ENCODE data around the gene MATN4. TPM values are rescaled to one million over a fixed set of nuclear protein-coding genes. Genes with fewer than 3 reads are reported as not detected.

The MATN4 gene
- total and polyA plus RNA-seq, 2 of the 13 experiments (the other 11 are each of a cell fraction or from before 2014, with no cell fraction given): not detected

DNA sequence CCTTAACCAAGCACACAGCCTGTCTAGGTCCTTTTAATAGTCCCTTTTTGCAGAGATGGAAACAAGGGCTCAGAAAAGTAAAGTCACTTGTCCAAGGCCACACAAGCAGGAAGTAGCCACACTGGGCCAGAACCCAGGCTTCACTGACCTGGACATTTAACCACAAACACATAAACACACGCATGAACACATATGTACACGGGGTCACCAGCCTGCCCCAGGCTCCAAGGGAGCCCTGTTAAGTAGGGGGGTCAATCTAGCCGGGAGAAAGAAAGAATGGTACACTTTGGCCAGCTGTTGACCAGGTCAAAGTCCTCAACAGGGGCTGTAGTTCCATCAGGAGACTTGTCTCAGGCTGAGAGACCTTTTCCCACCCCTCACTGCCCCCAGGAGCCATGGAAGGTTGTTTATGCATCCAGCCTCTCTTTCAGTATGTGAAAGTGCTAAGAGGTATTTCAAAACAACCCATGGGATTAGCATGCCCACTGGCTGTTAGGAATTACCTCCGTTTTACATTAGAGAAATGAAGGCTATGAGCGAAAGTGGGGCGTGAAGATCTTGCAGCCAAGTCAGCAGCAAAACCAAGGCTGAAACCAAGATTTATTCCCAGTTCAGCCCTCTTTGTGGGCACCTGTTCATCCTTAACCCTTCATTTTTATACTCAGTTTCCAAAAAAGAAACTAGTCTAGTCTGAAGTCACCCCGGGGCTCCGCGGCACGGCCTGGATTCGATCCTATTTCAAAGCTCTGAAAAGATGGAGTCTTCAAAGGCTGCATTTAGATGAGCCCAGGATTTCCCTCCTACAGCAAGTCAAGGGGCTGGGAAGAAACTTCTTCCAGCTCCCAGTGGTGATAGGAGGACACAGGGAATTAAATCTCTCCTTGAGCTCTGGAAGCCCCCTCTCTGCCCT is 30.3 kb upstream of the MATN4 start (continued):
- TF ChIP-seq RXRB (CRISPR knock-in tag; IDR thresholded peaks at IDR 0.05; ENCODE audit: borderline replicate concordance) (peak; percentile 83), KDM1A (CRISPR knock-in tag; IDR thresholded peaks at IDR 0.05) (no peak), ZNF644 (CRISPR knock-in tag; IDR thresholded peaks at IDR 0.05; ENCODE audit: low read depth) (peak; percentile 49; the same call in 1 of the 2 replicates), SOX6 (IDR thresholded peaks at IDR 0.05) (no peak), SOX6 (CRISPR knock-in tag; IDR thresholded peaks at IDR 0.05) (peak; percentile 55; the same call in 1 of the 2 replicates), ZSCAN29 (CRISPR knock-in tag; conservative IDR thresholded peaks at IDR 0.05) (peak; percentile 18; the same call in 1 of the 2 replicates), KLF6 (CRISPR knock-in tag; IDR thresholded peaks at IDR 0.05) (peak; percentile 13; the same call in 1 of the 2 replicates), ZNF12 (CRISPR knock-in tag; IDR thresholded peaks at IDR 0.05) (no peak), GABPB1 (CRISPR knock-in tag; IDR thresholded peaks at IDR 0.05) (peak; percentile 20; the same call in 1 of the 2 replicates), LCORL (IDR thresholded peaks at IDR 0.05) (no peak), LCORL (CRISPR knock-in tag; IDR thresholded peaks at IDR 0.05) (peak; percentile 89), FOXA1 (IDR thresholded peaks at IDR 0.05) (no peak), FOXA1 (CRISPR knock-in tag; IDR thresholded peaks at IDR 0.05) (peak; percentile 53), KDM3A (CRISPR knock-in tag; IDR thresholded peaks at IDR 0.05; ENCODE audit: low read depth) (peak; percentile 67; the same call in 1 of the 2 replicates), ZNF629 (CRISPR knock-in tag; conservative IDR thresholded peaks at IDR 0.05) (peak; percentile 46; the same call in 1 of the 2 replicates), TARDBP (CRISPR knock-in tag; IDR thresholded peaks at IDR 0.05) (peak; percentile 5; the same call in 1 of the 2 replicates), YEATS4 (CRISPR knock-in tag; IDR thresholded peaks at IDR 0.05; ENCODE audit: borderline replicate concordance) (peak; percentile 39; the same call in 1 of the 2 replicates), ISL2 (CRISPR knock-in tag; IDR thresholded peaks at IDR 0.05) (0 out of 2 replicates have a peak, but pooled peaks have one; percentile 41), PHF21A (CRISPR knock-in tag; IDR thresholded peaks at IDR 0.05) (peak; percentile 79), RXRA (CRISPR knock-in tag; IDR thresholded peaks at IDR 0.05) (peak; percentile 59), NKX3-1 (CRISPR knock-in tag; IDR thresholded peaks at IDR 0.05) (no peak), ZNF337 (CRISPR knock-in tag; IDR thresholded peaks at IDR 0.05; ENCODE audit: borderline replicate concordance, low read depth) (peak; percentile 76; the same call in 1 of the 2 replicates), TP53 (CRISPR knock-in tag; conservative IDR thresholded peaks at IDR 0.05) (no peak), GATAD1 (CRISPR knock-in tag; IDR thresholded peaks at IDR 0.05) (peak; percentile 35; the same call in 1 of the 2 replicates), ZNF33B (CRISPR knock-in tag; IDR thresholded peaks at IDR 0.05) (0 out of 2 replicates have a peak, but pooled peaks have one; percentile 54), ZFY (CRISPR knock-in tag; IDR thresholded peaks at IDR 0.05) (0 out of 2 replicates have a peak, but pooled peaks have one; percentile 7), SP4 (CRISPR knock-in tag; IDR thresholded peaks at IDR 0.05) (peak; percentile 14; the same call in 1 of the 2 replicates), ZNF577 (CRISPR knock-in tag; IDR thresholded peaks at IDR 0.05; ENCODE audit: borderline replicate concordance, low read depth) (no peak)
- TF ChIP-seq, protein P1, sequence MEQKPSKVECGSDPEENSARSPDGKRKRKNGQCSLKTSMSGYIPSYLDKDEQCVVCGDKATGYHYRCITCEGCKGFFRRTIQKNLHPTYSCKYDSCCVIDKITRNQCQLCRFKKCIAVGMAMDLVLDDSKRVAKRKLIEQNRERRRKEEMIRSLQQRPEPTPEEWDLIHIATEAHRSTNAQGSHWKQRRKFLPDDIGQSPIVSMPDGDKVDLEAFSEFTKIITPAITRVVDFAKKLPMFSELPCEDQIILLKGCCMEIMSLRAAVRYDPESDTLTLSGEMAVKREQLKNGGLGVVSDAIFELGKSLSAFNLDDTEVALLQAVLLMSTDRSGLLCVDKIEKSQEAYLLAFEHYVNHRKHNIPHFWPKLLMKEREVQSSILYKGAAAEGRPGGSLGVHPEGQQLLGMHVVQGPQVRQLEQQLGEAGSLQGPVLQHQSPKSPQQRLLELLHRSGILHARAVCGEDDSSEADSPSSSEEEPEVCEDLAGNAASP (CRISPR knock-in tag; IDR thresholded peaks at IDR 0.05; ENCODE audit: borderline replicate concordance): peak; percentile 49; the same call in 1 of the 2 replicates
- TF ChIP-seq, protein P2, sequence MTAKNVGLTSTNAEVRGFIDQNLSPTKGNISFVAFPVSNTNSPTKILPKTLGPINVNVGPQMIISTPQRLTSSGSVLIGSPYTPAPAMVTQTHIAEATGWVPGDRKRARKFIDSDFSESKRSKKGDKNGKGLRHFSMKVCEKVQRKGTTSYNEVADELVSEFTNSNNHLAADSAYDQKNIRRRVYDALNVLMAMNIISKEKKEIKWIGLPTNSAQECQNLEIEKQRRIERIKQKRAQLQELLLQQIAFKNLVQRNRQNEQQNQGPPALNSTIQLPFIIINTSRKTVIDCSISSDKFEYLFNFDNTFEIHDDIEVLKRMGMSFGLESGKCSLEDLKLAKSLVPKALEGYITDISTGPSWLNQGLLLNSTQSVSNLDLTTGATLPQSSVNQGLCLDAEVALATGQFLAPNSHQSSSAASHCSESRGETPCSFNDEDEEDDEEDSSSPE (CRISPR knock-in tag; IDR thresholded peaks at IDR 0.05): peak; percentile 38; the same call in 1 of the 2 replicates
- TF ChIP-seq, protein P3, sequence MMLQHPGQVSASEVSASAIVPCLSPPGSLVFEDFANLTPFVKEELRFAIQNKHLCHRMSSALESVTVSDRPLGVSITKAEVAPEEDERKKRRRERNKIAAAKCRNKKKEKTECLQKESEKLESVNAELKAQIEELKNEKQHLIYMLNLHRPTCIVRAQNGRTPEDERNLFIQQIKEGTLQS (CRISPR knock-in tag; IDR thresholded peaks at IDR 0.05): no peak
